ENCODE data around the gene ZNF680. TPM values are rescaled to one million over a fixed set of nuclear protein-coding genes. Genes with fewer than 3 reads are reported as not detected.

Gene ZNF680
- polyA plus RNA-seq, 2 donors, result 2.1 to 5.3 TPM

Other genes with a start within 250 kb of the ZNF680 start
- gene ZNF736, start 249.1 kb downstream of the ZNF680 start, polyA plus RNA-seq, result 1 to 10 TPM; 1.7 to 3.5 TPM
- gene ZNF107, start 103.1 kb upstream of the ZNF680 start, polyA plus RNA-seq, result 1 to 10 TPM; 1.4 to 2.5 TPM
- 1 to 10 TPM; 3.2 to 6.9 TPM for gene ZNF138, start 231.4 kb upstream of the ZNF680 start, polyA plus RNA-seq